Memory B cell (primary cell): ENCODE measurements around the gene PCBP2.
"Not testable (repeated sequence)": the region's sequence is repeated elsewhere in the genome, so short reads cannot be mapped to it uniquely, and the experiment has no call there.

Experiments
- ATAC-seq: fragments of 150-1000 bp; cut with Tn5 transposase; 2 replicates; pipeline ENCODE4 v1.10.0; 2021; ENCODE audit warnings: low read depth, mild to moderate bottlenecking, moderate library complexity
- DNase-seq, 2 donors: peaks; one replicate each; pipeline ENCODE4 v3.0.0; 2022; ENCODE audit warnings: low spot score in 2 of 2
- H3K27ac Mint-ChIP-seq: one replicate; pipeline ENCODE4 v1.8.0; 2022; ENCODE audit warnings: mild to moderate bottlenecking, moderate library complexity, mixed read lengths
- H3K27me3 Mint-ChIP-seq: one replicate; pipeline ENCODE4 v1.8.0; 2022; ENCODE audit warnings: mixed read lengths
- H3K36me3 Mint-ChIP-seq: one replicate; pipeline ENCODE4 v1.8.0; 2022; ENCODE audit warnings: mild to moderate bottlenecking, mixed read lengths
- H3K4me1 Mint-ChIP-seq: one replicate; pipeline ENCODE4 v1.8.0; 2022; ENCODE audit warnings: mixed read lengths
- H3K4me3 Mint-ChIP-seq: one replicate; pipeline ENCODE4 v1.8.0; 2022; ENCODE audit warnings: mild to moderate bottlenecking, moderate library complexity, mixed read lengths
- H3K9me3 Mint-ChIP-seq: one replicate; pipeline ENCODE4 v1.8.0; 2022; ENCODE audit warnings: mixed read lengths

The PCBP2 gene

GRCh38 chr12:53425515-53426150 lies 26.3 kb upstream of the PCBP2 start:
- no peak for ATAC-seq
- no peaks in the 10 kb centered on the region for H3K27me3 Mint-ChIP-seq
- no peak overlapping the region for H3K27ac Mint-ChIP-seq
- H3K4me3 Mint-ChIP-seq, result no peak overlapping the region
- peaks cover 2% of the 10 kb centered on the region for H3K4me1 Mint-ChIP-seq
- no peak for DNase-seq
- H3K36me3 Mint-ChIP-seq, result no peaks in the 10 kb centered on the region
- no peaks in the 10 kb centered on the region for H3K9me3 Mint-ChIP-seq

GRCh38 chr12:53427905-53428594 lies 23.9 kb upstream of the PCBP2 start:
- Mint-ChIP-seq H3K27me3 (no peaks in the 10 kb centered on the region), H3K36me3 (no peaks in the 10 kb centered on the region), H3K9me3 (no peaks in the 10 kb centered on the region), H3K4me1 (no peaks in the 10 kb centered on the region), H3K27ac (no peak overlapping the region), H3K4me3 (no peak overlapping the region)
- DNase-seq (no peak), ATAC-seq (no peak)

- Mint-ChIP-seq H3K27me3 (no peaks in the 10 kb centered on the region), H3K4me3 (no peak overlapping the region), H3K27ac (no peak overlapping the region), H3K9me3 (no peaks in the 10 kb centered on the region), H3K4me1 (no peaks in the 10 kb centered on the region), H3K36me3 (no peaks in the 10 kb centered on the region)
- DNase-seq (no peak), ATAC-seq (no peak)
These were observed 23.2 kb upstream of the PCBP2 start for GRCh38 chr12:53428741-53429140.

- Mint-ChIP-seq H3K4me1 (no peaks in the 10 kb centered on the region), H3K9me3 (no peaks in the 10 kb centered on the region), H3K36me3 (no peaks in the 10 kb centered on the region), H3K27me3 (no peaks in the 10 kb centered on the region), H3K27ac (no peak overlapping the region), H3K4me3 (no peak overlapping the region)
- DNase-seq (no peak), ATAC-seq (no peak)
These were observed 21.8 kb upstream of the PCBP2 start for GRCh38 chr12:53430116-53430515.

- Mint-ChIP-seq H3K4me1 (no peaks in the 10 kb centered on the region), H3K4me3 (no peak overlapping the region), H3K27ac (no peak overlapping the region), H3K9me3 (no peaks in the 10 kb centered on the region), H3K36me3 (no peaks in the 10 kb centered on the region), H3K27me3 (no peaks in the 10 kb centered on the region)
- no peak for ATAC-seq
- DNase-seq, result no peak
These were observed 20.7 kb upstream of the PCBP2 start for GRCh38 chr12:53431187-53431586.

GRCh38 chr12:53435326-53435725 lies 16.6 kb upstream of the PCBP2 start:
- H3K27me3 Mint-ChIP-seq, ATAC-seq, H3K27ac Mint-ChIP-seq: not testable (repeated sequence)

GRCh38 chr12:53439582-53439981 lies 12.3 kb upstream of the PCBP2 start:
- H3K27me3 Mint-ChIP-seq, DNase-seq, H3K9me3 Mint-ChIP-seq, H3K27ac Mint-ChIP-seq, H3K4me3 Mint-ChIP-seq, ATAC-seq: not testable (repeated sequence)
- H3K4me1 Mint-ChIP-seq, result peaks cover 14% of the 10 kb centered on the region
- H3K36me3 Mint-ChIP-seq, result peaks cover 10% of the 10 kb centered on the region

More at GRCh38 chr12:53435326-53435725, 16.6 kb upstream of the PCBP2 start:
- not testable (repeated sequence) for DNase-seq, H3K9me3 Mint-ChIP-seq, H3K4me1 Mint-ChIP-seq, H3K4me3 Mint-ChIP-seq, H3K36me3 Mint-ChIP-seq

GRCh38 chr12:53441040-53441833 lies 10.7 kb upstream of the PCBP2 start, which contains the start of gene PRR13:
TSS of gene PRR13 (plus strand) at chr12:53441734. CDS start at chr12:53442715, 981 bp downstream.
- Mint-ChIP-seq H3K9me3 (no peaks in the 10 kb centered on the region), H3K4me3 (peak within 1 kb of the TSS; percentile 99), H3K4me1 (peaks cover 18% of the 10 kb centered on the region), H3K27me3 (no peaks in the 10 kb centered on the region), H3K27ac (peak within 1 kb of the TSS; percentile 93), H3K36me3 (peaks cover 14% of the 10 kb centered on the region)
- peak; percentile 83 to 94 for DNase-seq
- ATAC-seq, result peak; percentile 96

- H3K36me3 Mint-ChIP-seq, result peaks cover 27% of the 10 kb centered on the region
- H3K9me3 Mint-ChIP-seq, result no peaks in the 10 kb centered on the region
- DNase-seq (no peak), ATAC-seq (no peak)
- H3K4me3 Mint-ChIP-seq, result peak overlapping the region; percentile 99
- peaks cover 20% of the 10 kb centered on the region for H3K4me1 Mint-ChIP-seq
- H3K27ac Mint-ChIP-seq, result peak overlapping the region; percentile 93
- no peaks in the 10 kb centered on the region for H3K27me3 Mint-ChIP-seq
These were observed 7.9 kb upstream of the PCBP2 start for GRCh38 chr12:53443955-53444354.

GRCh38 chr12:53444593-53445325 lies 7.1 kb upstream of the PCBP2 start:
- not testable (repeated sequence) for H3K4me3 Mint-ChIP-seq, ATAC-seq, DNase-seq, H3K27me3 Mint-ChIP-seq, H3K9me3 Mint-ChIP-seq
- H3K36me3 Mint-ChIP-seq, result peaks cover 27% of the 10 kb centered on the region
- H3K4me1 Mint-ChIP-seq, result peaks cover 20% of the 10 kb centered on the region
- peak overlapping the region; percentile 93 for H3K27ac Mint-ChIP-seq

- Mint-ChIP-seq H3K27me3 (no peaks in the 10 kb centered on the region), H3K27ac (no peak overlapping the region), H3K4me3 (no peak overlapping the region), H3K9me3 (no peaks in the 10 kb centered on the region), H3K4me1 (peaks cover 24% of the 10 kb centered on the region), H3K36me3 (peaks cover 25% of the 10 kb centered on the region)
- DNase-seq, result no peak
- ATAC-seq, result no peak
These were observed 966 bp upstream of the PCBP2 start for GRCh38 chr12:53450936-53451335.

- no peaks in the 10 kb centered on the region for H3K27me3 Mint-ChIP-seq
- H3K9me3 Mint-ChIP-seq, result no peaks in the 10 kb centered on the region
- ATAC-seq (peak; percentile 39), DNase-seq (peak; percentile 82)
- H3K36me3 Mint-ChIP-seq, result peaks cover 18% of the 10 kb centered on the region
- H3K4me1 Mint-ChIP-seq, result peaks cover 22% of the 10 kb centered on the region
- H3K4me3 Mint-ChIP-seq, result peak overlapping the region; percentile 92
- peak overlapping the region; percentile 94 for H3K27ac Mint-ChIP-seq
These were observed 516 bp downstream of the PCBP2 start for GRCh38 chr12:53452159-53453077.
